Endothelial cell of umbilical vein (primary cell): ENCODE results near the gene MRPL27.

Experiments
- CTCF ChIP-seq, 2 donors: IDR thresholded peaks; 1 replicate in 1 of 2; 2 replicates in 1 of 2; pipeline ENCODE4 v1.5.1; 2011; ENCODE audit warnings: low read length in 2 of 2, mild to moderate bottlenecking in 2 of 2, moderate library complexity in 2 of 2, control low read depth in 1 of 2, inconsistent platforms in 1 of 2, low read depth in 1 of 2; ENCODE audit not compliant: insufficient read depth in 1 of 2; ENCODE audit errors: extremely low read depth in 1 of 2
- EZH2 ChIP-seq: IDR thresholded peaks from 2 replicates; pipeline ENCODE4 v1.6.1; 2012; ENCODE audit warnings: borderline replicate concordance, low read depth, mild to moderate bottlenecking, moderate library complexity, low read length, inconsistent platforms; ENCODE audit not compliant: severe bottlenecking

GRCh38 chr17:50346313-50347116 lies 26.5 kb downstream of the MRPL27 start:
- TF ChIP-seq CTCF (IDR thresholded peaks at IDR 0.05; ENCODE audit: extremely low read depth in 1 of 2, insufficient read depth in 1 of 2, low read depth in 1 of 2, low read length in 2 of 2) (no peak), EZH2 (no peak)
